K562 (cell line): ENCODE results near the gene SOAT2. TPM values are rescaled to one million over a fixed set of nuclear protein-coding genes. Genes with fewer than 3 reads are reported as not detected.

Source experiments
- ASH1L ChIP-seq: fragments of 450-650 bp; IDR thresholded peaks from 2 replicates; pipeline ENCODE4 v1.6.1; 2018; ENCODE audit warnings: borderline replicate concordance, mild to moderate bottlenecking, low read depth; ENCODE audit not compliant: partially characterized antibody
- CBX1 ChIP-seq: sonication (generic); IDR thresholded peaks from 2 replicates; pipeline ENCODE4 v1.6.1; 2016; ENCODE audit warnings: antibody characterized with exemption, low read depth, mild to moderate bottlenecking
- CGGBP1 ChIP-seq: fragments of 250-450 bp; sonication (Bioruptor Pico); IDR thresholded peaks from 2 replicates; pipeline ENCODE4 v1.9.0; 2021; ENCODE audit warnings: mild to moderate bottlenecking
- CHCHD3 ChIP-seq: fragments of 250-450 bp; sonication (Bioruptor Pico); IDR thresholded peaks from 2 replicates; pipeline ENCODE4 v2.1.2; 2022; ENCODE audit warnings: mild to moderate bottlenecking
- CTBP1 ChIP-seq: fragments of 450-650 bp; IDR thresholded peaks from 2 replicates; pipeline ENCODE4 v1.6.1; 2016; ENCODE audit warnings: borderline replicate concordance
- CXXC5 ChIP-seq: fragments of 250-450 bp; sonication (Bioruptor Pico); IDR thresholded peaks from 2 replicates; pipeline ENCODE4 v1.8.0; 2022; ENCODE audit warnings: inconsistent platforms, mild to moderate bottlenecking, moderate library complexity
- GTF3C2 ChIP-seq: IDR thresholded peaks from 3 replicates; pipeline ENCODE4 v1.6.1; 2011; ENCODE audit warnings: borderline replicate concordance, mild to moderate bottlenecking, moderate library complexity; ENCODE audit not compliant: insufficient read length; ENCODE audit errors: extremely low read depth
- HNRNPH1 ChIP-seq: fragments of 200-400 bp; formaldehyde crosslinking; optimal IDR thresholded peaks from 2 replicates; pipeline ENCODE3; 2017; ENCODE audit warnings: low read depth, mild to moderate bottlenecking, low read length, moderate library complexity
- KHSRP ChIP-seq: fragments of 450-650 bp; IDR thresholded peaks from 2 replicates; pipeline ENCODE4 v1.6.1; 2017
- LCOR ChIP-seq: sonication (generic); formaldehyde crosslinking; IDR thresholded peaks from 2 replicates; pipeline ENCODE4 v1.8.0; 2022; ENCODE audit warnings: mild to moderate bottlenecking, missing genetic modification reagents
- MAFK ChIP-seq: IDR thresholded peaks from 2 replicates; pipeline ENCODE4 v1.6.1; 2011; ENCODE audit warnings: low read length, improper control_type of control experiment
- MBD1 ChIP-seq: fragments of 250-450 bp; sonication (Bioruptor Pico); IDR thresholded peaks from 2 replicates; pipeline ENCODE4 v1.8.0; 2022; ENCODE audit warnings: inconsistent platforms
- MXI1 ChIP-seq: IDR thresholded peaks from 2 replicates; pipeline ENCODE4 v1.6.1; 2011; ENCODE audit warnings: low read depth, mild to moderate bottlenecking, improper control_type of control experiment, low read length
- PURB ChIP-seq: sonication (generic); formaldehyde crosslinking; IDR thresholded peaks from 2 replicates; pipeline ENCODE4 v1.9.0; 2021; ENCODE audit warnings: low read depth, mild to moderate bottlenecking, missing genetic modification reagents
- SMAD4 ChIP-seq: fragments of 250-450 bp; sonication (Bioruptor Pico); conservative IDR thresholded peaks from 2 replicates; pipeline ENCODE4 v1.8.0; 2021; ENCODE audit warnings: inconsistent platforms, mild to moderate bottlenecking, moderate library complexity
- ZBTB11 ChIP-seq, 3 experiments: fragments of 200-800 bp in 1 of 3; fragments of 250-450 bp in 1 of 3; fragments of 450-650 bp in 1 of 3; sonication (Bioruptor Pico) in 1 of 3; sonication (Bioruptor generic) in 1 of 3; formaldehyde crosslinking in 1 of 3; IDR thresholded peaks; 2 replicates each; pipeline versions ENCODE4 v1.6.1 to v1.8.0; 2016 to 2022; ENCODE audit warnings: mild to moderate bottlenecking in 2 of 3, missing genetic modification characterization in 2 of 3, missing compliant biosample characterization in 1 of 3, moderate library complexity in 1 of 3
- ZNF174 ChIP-seq: fragments of 250-450 bp; sonication (Bioruptor Pico); IDR thresholded peaks from 2 replicates; pipeline ENCODE4 v1.4.0; 2020; ENCODE audit warnings: mild to moderate bottlenecking
- ZNF445 ChIP-seq: fragments of 250-450 bp; sonication (Bioruptor Pico); IDR thresholded peaks from 2 replicates; pipeline ENCODE4 v1.4.0; 2020; ENCODE audit warnings: low read depth, mild to moderate bottlenecking, moderate library complexity
- ZNF507 ChIP-seq: conservative IDR thresholded peaks from 2 replicates; pipeline ENCODE4 v1.6.1; 2017; ENCODE audit warnings: missing genetic modification characterization, missing compliant biosample characterization
- ZNF668 ChIP-seq: fragments of 250-450 bp; sonication (Bioruptor Pico); IDR thresholded peaks from 2 replicates; pipeline ENCODE4 v1.8.0; 2022; ENCODE audit warnings: mild to moderate bottlenecking, inconsistent platforms
- polyA plus RNA-seq, 8 experiments: library from polyadenylated mRNA; depleted of rRNA in 4 of 8; stranded (reverse) in 5 of 8; unstranded in 3 of 8; fragments of >200 nt; fragmentation: Nextera tagmentation in 2 of 8; fragmentation: Illumina TruSeq in 1 of 8; extraction: Ambion mirVana in 2 of 8; extraction: Trizol in 1 of 8; gene quantifications; 2 replicates each; pipeline versions ENCODE4 v1.2.1 to v1.2.3, GENCODE V29; 2011 to 2014; ENCODE audit warnings: inconsistent platforms in 1 of 8, missing spikeins in 1 of 8
- total RNA-seq, 7 experiments: library from RNA; depleted of rRNA in 6 of 7; stranded (reverse); fragments of >200 nt in 6 of 7; fragmentation: Illumina TruSeq in 2 of 7; extraction: Trizol in 2 of 7; gene quantifications; 2 replicates each; pipeline versions ENCODE4 v1.2.1 to v1.2.3, GENCODE V29; 2011 to 2021; ENCODE audit warnings: low replicate concordance in 1 of 7

Gene SOAT2
- total and polyA plus RNA-seq, 9 of the 15 experiments (the other 6 are each of a cell fraction or from before 2014, with no cell fraction given), result 0.04 TPM; not detected in 8

- TF ChIP-seq MBD1 (CRISPR knock-in tag) (no peak), ZNF445 (no peak), ASH1L (no peak), ZNF668 (CRISPR knock-in tag) (no peak), LCOR (CRISPR knock-in tag) (0 out of 2 replicates have a peak, but pooled peaks have one; percentile 31), CHCHD3 (no peak), CXXC5 (no peak), PURB (CRISPR knock-in tag) (no peak), MXI1 (no peak), SMAD4 (CRISPR knock-in tag) (peak; percentile 24; the same call in 1 of the 2 replicates), ZNF174 (CRISPR knock-in tag) (no peak), CBX1 (no peak), GTF3C2 (no peak), ZNF507 (no peak), CTBP1 (peak; percentile 77), HNRNPH1 (no peak), CGGBP1 (CRISPR knock-in tag) (no peak), MAFK (no peak), KHSRP (no peak), ZBTB11 (CRISPR knock-in tag; IDR thresholded peaks at IDR 0.05) (no peak)
Observed at GRCh38 chr12:53099071-53099882, 4.0 kb upstream of the SOAT2 start (continued).
